NAMALWA (cell line): Measurements from ENCODE around the gene CCBE1.
"Not testable (repeated sequence)": the region's sequence is repeated elsewhere in the genome, so short reads cannot be mapped to it uniquely, and the experiment has no call there.

Experiments used
- DNase-seq: peaks from one replicate; pipeline ENCODE4 v3.0.0-alpha.2; 2015; ENCODE audit warnings: low spot score

Gene CCBE1

DNA sequence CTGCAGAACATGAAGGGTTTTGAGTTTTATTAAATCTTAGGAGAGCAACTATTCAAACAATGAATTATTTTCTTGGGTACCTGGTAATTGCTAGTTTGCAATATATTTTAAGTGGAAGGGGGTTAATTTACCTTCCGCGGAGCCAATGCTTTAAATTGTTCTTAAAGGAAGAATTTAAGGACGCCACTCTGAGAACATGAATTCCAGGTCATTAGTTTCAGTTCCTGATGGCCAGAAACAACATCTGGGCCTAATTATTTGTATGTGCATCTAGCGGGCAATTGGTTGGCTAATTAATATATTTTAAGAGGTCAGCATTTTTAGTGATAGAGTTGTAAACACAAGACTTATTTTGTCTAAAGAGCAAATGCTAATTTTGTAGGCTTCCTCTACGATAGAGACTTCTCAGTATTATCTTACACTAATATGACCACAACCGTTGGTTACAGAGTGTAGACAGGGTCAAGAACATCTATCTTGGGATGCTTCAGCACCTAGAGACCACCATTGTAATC lies 40.8 kb downstream of the CCBE1 start:
- no peak for DNase-seq

DNA sequence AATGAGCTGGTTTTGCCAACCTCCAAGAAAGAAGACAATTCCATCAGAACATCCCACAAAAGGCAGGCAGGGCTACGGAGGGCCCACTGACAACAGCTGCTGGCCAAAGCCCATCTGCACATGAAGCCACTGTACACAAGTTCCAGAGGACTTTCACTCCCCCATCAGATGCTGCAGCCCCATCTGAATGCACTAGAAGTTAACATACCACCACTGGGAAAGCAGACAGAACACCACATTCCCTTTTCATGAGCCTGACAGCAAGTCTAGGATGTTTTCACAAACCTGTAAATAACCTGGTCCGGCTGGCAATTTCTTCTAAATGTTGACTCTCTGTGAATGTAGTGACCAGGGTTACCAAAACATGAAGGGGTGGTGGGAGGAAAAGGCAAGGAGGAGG lies 41.5 kb downstream of the CCBE1 start:
- no peak for DNase-seq

DNA sequence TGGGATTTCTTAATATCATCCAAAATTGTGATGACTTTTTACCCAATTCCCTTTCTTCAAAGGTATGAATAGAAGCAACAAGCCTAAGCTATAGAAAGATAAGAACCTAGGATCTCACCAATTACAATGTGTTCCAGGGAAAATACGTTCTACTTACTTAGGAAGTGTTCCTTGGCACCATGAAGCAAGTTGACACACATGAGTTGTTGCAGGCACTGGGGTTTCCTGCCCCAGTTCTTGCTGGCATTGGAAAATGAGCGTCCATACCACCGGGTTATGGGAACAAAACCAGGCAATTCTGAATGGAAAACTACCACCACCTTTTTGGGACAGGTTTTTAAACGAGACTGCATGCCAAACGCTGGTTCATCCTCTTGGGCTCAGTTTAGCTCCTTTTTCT lies 46.2 kb downstream of the CCBE1 start:
- DNase-seq, result no peak

DNA sequence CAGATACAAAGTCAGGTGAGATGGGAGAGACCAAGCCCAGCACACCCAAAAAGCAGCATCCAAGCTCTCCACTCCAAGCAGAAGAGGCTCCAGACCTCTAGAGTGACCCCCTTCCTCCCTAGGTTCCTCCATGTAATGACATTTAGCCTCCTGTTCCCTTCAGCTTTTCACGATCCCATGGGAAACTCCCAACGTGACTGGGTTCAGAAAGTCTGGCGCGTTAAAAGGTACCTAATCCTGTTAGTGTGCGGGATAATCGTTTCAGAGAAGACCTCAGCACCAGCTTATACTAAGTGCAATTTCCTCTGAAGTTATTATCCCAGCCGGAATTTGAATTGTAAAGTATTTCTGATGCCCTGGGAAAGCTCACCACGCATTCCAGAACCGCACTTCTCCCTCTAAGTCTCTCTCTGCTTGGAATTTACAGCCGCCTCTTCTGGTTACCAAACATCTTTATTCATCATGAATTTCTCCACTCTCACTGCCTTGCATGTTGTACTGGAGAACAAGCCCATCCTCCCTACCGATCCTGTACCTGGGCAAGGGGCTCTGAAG lies 46.9 kb downstream of the CCBE1 start:
- DNase-seq, result no peak

DNA sequence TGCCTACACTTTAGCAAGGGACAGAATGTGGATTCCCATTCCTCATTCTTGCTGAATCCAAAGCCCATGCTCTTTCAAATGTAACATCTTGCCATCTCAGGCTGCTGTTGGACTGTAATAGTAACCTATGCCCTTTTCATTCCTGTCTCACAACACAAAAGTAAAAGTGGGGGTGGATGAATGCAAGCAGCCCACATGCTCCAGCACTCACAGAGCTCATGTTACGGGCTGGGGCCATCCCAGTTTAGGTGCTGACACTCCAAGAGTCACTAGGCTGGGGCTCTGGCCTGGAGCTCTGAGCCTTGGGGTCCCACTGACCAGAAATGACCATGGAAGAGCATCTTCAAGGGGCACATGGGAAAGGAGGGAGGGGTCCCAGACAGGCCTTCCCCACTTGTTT lies 47.6 kb downstream of the CCBE1 start:
- no peak for DNase-seq

DNA sequence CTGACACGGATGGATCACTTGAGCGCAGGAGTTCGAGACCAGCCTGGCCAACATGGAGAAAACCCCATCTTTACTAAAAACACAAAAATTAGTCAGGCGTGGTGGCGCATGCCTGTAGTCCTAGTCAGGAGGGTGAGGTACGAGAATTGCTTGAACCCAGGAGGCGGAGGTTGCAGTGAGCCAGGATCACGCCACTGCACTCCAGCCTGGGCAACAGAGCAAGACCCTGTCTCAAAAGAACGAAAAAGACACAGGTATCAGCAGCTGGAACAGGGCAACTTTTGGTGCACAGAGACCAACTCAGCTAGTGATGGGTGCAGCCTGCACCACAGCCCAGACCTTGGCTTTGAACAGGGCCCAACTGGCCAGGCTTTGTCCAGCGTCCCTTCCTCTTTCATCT lies 48.8 kb downstream of the CCBE1 start:
- not testable (repeated sequence) for DNase-seq

DNA sequence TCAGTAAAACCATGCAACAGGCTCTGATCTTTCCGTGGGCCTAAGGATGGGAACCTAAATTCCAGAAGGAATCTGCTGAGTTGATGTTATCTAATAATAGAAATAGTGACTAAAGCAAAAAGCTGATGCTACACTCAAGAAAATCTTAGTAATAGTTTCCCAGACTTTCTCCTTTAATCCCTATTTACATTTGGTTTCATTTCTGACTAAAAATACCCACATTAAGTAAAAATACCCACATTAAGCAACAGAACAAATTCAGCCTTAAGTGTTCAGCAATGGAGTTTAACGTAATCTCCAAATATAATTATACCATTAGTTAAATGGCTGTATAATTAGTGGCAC lies 50.3 kb downstream of the CCBE1 start:
- DNase-seq, result no peak

DNA sequence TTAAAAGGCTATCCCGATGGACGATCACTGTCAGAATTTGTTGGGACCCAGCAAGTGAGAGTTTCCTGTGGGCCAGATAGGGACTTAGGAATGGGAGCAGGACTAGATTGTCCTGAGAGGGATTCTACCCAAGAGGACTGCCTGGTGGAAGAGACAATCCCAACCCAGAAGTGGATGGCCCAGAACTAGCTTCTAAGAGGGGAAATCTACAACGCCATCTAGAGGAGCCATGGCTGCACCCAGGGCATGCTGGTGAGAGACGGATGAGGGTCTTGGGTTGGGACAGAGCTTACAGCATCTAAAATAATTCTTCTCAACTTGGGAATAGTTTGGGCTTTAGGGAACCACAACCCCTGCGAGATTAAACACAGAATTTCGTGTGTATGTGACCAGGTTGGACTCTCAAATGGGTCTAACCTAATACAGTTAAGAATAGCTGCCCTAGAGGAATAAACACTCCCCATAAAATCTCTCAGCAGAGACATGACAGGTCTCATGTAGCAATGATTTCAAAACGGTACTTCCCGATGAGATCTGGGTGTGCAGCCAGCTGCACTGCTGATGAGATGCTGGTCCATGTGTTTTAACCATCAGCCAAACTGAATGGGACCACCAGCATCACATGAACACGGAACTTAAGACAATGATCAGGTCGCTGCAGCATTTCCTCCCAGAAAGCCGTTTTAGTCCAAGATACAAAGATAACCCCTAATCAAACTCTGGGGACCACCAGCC lies 50.8 kb downstream of the CCBE1 start:
- DNase-seq, result peak; percentile 35

DNA sequence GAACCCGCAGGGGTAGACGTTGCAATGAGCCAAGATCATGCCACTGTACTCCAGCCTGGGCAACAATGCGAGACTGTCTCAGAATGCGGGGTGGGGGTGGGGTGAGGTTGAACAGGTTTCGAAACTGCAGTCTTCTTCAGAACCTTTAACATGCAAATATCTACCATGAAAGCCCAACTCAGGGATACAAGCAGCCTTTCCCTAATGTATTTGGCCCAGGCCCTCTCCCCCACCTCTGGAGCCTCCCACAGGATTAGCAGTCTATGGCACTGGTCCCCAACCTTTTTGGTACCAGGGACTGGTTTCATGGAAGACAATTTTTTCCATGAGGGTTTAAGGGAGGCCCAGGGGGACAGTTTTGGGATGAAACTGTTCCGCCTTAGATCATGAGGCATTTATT lies 53.5 kb downstream of the CCBE1 start:
- DNase-seq, result no peak

DNA sequence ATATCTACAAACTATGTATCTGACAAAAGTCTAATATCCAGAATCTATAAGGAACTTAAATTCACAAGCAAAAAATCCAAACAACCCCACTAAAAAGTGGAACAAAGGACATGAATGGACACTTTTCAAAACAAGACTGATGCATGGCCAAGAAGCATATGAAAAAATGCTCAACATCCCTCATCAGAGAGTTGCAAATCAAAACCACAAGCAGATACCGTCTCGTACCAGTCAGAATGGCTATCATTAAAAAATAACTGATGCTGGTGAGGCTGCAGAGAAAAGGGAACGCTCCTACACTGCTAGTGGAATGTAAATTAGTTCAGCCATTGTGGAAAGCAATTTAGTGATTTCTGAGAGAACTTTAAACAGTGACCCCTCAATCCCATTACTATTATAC lies 56.5 kb downstream of the CCBE1 start:
- DNase-seq, result no peak

DNA sequence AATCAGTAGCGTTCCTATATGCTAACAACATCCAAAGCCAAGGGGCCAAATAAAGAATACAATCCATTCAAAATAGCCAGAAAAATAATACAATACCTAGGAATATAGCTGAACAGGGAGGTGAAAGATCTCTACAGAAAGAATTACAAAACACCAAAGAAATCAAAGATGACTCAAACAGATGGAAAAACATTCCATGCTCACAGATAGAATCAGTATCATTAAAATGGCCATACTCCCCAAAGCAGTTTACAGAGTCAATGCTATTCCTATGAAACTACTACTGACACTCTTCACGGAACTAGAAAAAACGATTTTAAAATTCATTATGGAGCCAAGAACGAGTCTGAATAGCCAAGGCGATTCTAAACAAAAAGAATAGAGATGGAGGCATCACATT lies 57.4 kb downstream of the CCBE1 start:
- DNase-seq, result no peak

DNA sequence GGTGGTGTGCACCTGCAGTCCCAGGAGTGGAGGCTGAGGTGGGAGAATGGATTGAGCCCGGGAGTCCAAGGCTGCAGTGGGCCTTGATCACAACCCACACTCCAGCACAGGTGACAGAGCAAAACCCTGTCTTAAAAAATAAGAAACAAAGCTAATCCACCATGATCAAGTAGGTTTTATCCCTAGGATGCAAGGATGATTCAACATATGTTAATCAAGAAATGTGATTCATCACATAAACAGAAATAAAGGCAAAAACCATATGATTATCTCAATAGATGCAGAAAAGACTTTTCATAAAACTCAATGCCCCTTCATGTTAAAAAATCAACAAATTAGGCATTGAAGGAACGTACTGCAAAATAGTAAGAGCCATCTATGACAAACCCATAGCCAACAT lies 58.1 kb downstream of the CCBE1 start:
- DNase-seq, result no peak

DNA sequence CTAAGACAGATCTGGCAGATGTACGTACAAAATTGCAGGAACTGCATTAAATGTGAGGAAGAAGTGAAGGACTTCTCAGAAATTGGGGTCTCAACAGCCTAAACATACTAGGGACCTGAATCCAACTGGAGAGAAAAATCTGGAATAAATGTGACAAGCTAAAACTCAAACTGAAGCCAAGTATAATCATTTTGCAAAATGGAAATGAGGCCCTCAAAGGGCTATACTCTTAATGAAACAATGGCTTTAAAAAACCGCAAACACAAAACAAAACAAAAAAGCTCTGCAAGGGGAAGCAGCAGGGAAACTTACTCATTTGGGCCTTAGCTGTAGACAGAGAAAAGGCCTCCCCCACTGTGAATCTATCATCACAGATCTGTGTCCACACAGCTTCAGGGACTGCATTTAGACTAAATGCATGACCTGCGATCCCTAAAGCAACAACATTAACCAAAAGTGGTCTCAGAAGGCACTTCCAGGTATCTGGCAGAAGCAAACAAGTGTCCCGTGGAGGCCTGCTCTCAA lies 63.2 kb downstream of the CCBE1 start:
- DNase-seq, result no peak

DNA sequence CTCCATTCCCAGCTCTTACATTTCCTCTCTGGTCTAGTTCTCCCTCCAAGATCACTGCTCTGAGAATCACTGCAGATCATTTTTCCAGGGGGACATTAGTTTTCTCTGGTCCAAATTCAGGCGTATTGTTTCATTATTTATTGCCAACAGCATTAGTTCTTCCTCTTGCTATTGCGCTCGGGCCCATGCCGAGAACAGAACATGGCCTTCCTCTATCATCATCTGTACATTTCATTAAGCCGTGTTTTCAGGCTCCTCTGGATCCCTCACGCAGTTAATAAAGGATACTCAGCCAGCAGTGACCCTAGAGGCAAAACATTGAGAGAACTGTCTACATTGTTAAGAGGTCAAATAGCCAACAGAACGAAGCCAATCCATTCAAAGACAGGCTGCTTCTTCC lies 63.9 kb downstream of the CCBE1 start:
- DNase-seq, result no peak

DNA sequence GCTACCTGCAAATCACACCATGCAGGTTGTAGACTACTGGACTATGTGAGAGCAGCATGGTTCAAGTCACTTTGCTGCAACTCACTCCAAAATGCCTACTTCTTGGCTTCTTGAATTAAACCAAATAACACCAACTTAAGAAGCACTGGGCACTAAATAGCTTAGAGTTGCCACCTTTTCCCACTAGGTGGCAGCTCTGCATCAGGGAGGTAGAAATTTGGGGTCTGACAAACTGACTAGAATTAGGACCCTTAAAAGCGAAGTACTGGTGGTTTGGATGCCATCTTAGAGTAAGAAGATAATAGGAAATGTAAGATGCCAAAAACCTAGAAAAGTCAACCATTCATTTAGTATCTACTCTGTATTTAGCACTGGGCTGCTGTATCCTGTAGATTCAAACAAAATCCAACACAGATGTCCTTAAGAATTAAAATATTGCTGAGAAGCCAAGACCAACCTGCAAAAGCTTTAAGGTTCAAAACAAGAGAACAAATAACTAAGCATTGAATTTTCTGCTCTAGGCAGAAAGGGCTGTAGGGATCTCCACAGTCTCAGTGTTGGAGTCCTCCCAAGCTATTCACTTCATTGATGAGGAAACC lies 65.5 kb downstream of the CCBE1 start:
- peak; percentile 77 for DNase-seq

DNA sequence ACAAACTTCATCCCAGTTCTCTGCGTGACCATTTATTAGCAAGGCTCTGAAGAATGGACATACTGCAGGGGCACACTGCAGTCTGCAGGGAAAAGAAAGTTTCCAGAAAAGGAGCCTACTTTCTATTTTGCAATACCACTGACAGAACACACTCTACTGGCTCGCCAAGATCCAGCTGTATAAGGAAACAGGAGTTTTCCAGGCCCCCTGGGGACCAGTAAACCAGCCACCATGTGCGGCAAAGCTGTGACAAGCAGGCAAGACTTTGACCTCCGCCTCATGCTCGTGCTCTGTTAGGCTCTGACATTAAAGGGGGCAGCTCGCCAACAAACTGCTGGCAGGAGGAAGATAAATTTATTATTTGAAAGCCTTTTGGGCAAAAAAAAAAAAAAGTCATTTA lies 67.3 kb downstream of the CCBE1 start:
- no peak for DNase-seq

DNA sequence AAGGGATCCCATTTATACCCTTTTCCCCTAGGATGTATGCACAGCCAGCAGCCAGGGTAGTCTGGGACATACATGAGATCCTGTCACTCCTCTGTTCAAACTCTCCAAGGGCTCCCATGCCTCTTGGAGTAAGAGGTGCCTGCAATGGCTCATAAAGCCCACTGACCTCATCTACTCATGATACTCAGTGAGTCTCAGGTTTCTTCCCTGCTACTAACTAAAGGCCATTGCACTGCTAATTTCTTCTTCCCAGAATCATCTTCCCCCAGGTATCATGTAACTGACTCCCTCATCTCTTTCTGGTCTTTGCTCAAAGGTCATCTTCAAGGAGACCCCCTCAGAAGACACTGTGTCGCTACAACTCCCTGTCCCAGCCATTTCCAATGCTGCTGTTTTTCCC lies 68.2 kb downstream of the CCBE1 start:
- no peak for DNase-seq

DNA sequence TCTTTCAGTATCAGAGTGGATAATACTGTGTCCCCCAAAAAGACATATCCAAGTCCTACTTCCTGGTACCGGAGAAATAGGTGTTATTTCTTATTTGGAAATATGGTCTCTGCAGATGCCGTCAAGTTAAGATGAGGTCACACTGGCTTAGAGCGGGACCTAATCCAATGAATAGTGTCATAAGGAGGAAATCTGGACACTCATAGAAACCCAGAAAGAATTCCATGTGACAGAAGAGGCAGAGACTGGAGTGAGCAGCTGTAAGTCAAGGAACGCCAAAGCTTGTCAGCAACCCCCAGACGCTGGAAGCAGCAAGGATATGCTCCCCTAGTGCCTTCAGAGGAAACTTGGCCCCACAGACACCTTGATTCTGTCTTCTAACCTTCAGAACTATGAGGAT lies 69.8 kb downstream of the CCBE1 start:
- DNase-seq, result no peak

DNA sequence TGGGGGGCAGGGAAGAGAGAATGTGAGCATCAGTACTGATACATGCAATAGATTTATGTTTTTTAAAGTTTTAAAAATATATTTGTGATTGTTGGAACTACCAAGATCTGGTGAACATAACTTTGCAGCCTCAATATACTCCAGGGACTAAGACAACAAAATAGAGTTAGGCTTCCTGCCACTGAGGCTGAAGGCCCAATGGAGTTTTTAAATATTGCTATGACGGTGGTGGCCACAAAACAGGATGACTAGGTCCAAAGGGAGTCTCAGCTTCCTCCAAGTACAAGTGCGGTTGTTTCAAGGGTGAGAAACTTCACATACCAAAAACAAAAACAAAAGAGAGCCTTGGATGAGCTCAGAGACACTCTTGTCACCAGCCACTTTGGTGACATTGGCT lies 72.9 kb downstream of the CCBE1 start:
- DNase-seq, result no peak

DNA sequence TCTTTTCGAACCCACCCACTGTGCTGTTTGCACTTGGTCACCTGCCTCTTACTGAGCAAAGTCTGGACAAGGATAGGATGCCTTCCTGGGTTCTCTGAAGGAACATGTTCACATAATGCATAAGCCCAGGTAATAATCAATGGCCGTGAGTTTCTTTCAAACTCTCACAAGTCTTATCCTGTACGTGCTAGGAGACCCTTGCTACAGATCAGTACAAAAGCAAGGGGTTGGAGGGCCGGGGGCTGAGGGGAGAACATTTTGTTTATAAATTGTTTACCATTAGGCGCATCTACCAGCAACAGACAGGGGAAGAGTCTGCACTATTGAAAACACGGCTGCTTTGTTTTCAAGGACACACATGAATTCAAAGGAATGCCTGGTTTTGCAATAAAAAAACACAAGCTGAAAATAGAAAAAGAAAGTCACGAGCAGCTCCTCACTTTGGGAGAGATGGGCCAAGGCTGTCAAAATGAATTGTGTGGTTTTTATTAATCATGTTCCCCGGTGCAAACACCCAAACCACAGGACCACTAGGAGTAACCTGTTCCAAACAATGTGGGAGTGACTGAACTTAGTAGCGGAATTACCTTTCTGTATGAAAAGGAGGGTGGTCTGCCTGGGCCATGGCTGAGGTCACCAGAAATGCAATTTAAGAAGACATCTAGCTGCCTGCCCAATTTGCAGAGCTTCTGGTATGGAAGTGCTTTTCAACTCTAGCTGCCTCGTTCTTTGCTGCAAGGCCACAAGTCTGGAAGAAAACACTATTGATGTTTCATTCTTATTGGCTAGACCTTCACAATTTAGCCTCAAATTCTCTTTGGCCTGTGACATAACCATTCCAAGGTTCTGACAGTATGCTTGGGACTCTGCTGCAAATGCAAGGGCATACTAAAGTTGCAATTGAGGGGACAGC lies 73.5 kb downstream of the CCBE1 start:
- DNase-seq, result no peak

DNA sequence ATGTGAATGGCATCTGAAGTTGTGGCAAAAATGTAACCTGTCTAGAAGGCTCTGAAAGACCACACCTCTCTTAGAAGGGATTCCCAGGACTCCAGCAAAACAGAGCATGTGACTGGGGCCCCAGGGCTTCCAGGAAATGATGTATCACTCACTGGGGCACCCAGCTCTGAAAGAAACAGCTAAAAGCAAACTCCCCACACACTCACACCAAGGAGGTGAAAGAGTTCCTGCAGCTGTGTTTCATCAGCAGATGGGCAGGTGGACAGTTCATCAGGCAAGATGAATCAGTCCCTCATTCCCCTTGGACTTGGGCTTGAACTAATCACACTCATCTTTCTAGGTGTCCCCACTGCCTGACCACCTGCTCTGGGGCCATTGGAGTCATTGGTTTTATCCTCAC lies 76.2 kb downstream of the CCBE1 start:
- DNase-seq, result no peak

DNA sequence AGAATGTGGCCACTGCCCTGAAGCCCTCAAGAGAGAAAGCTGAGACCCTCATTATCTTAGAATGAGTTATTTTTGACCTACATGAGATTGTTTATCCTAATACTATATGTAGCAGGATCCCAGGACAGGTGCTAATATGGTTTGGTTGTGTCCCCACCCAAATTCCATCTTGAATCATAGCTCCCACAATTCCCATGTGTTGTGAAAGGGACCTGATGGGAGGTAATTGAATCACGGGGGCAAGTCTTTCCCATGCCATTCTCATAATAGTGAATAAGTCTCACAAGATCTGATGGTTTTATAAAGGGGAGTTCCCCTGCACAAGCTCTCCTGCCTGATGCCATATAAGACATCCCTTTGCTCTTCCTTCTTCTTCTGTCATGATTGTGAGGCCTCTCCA lies 76.8 kb downstream of the CCBE1 start:
- DNase-seq, result no peak

DNA sequence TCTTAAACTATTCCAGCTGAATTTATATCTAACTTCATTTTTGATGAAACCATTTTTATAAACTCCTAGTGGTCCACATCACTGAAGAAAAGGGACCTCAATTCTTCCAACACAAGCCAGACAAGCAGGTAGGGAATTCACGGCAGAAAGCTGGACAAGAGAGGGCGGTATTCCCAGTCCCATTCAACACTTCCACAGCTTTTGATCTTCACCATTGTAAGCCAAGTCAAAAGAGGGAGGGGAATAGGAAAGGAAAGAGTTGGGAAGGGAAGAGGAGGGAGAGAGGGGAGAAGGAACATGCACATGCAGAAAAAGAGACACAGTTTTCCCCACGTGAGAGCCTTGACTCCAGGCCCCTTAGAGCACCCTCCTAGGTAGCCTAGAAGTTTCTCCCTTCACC lies 77.4 kb downstream of the CCBE1 start:
- DNase-seq, result no peak
